GM19395 (cell line): ENCODE data around the gene DYSF.

ENCODE experiments used
- ATAC-seq: cut with Tn5 transposase; IDR thresholded peaks from one replicate; pipeline ENCODE4 v1.9.1; 2021; ENCODE audit warnings: mild to moderate bottlenecking, moderate library complexity; ENCODE audit not compliant: unreplicated experiment

Gene DYSF

GRCh38 chr2:71611247-71611646 is 157.9 kb downstream of the DYSF start:
- no peak for ATAC-seq

DNA sequence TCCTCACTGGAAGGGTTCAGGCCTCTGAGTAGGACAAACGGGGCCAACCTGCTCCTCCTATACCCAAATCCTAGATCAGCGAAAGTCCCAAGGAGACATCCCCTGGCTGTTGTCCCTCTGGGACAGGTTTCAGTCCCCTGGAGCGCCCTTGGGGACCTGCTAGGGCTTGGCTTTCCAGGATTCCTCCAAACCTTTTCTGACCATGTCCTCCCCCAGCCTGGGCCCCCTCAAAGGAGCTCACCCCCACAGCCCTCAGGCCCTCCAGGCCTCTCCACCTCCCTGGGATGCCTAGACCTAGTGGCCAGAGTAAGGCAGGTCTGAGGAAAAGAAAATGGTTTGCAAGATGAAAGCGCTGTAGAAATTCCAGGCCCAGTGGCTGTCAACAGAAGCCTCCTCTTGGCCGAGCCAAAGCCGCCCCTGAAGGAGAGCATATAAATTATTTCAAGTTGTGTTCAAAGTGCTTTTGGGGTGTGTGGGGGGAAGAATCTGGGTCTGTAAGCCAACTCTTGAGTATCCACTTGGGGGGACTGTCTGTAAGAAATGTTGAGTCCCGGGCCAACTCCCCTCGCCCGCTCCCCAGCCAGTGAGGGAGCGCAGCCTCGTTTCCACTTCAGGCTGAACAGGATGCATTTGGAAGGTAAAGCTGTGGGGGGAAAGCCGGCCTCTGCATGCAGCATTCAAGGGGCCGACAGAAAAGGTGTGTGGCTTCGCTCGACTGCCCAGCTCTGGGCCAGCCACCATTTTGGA is 158.6 kb downstream of the DYSF start:
- no peak for ATAC-seq

DNA sequence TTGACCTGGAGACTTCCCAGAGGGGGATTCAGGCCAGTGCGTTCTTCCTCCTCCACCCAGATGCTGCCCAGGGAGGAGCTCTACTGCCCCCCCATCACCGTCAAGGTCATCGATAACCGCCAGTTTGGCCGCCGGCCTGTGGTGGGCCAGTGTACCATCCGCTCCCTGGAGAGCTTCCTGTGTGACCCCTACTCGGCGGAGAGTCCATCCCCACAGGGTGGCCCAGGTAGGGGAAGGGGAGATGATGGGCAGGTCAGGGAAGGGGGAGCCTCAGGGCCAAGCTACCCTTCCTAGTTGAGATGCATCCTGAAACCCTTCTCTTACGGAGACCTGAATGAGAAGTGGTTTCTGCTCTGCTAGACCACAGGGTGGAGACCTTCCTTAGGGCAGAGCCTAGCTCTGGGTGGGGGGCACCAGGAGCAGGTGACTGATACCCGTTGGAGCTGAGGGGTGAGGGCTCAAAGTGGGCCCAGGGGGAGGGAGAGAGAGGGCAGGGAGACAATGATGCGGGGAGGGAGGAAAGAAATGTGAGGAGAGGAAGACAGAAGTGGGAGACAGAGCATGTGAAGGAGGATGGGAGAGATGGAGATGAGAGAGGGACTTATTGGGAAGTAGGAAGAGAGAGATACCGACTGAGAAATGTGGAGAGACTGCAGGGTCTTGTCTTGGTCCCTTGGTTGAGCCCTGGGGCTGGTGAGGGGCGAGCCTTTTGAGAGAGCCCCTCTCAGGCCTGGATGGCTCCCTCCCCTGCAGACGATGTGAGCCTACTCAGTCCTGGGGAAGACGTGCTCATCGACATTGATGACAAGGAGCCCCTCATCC is 159.4 kb downstream of the DYSF start:
- ATAC-seq: no peak

- ATAC-seq: no peak
These were observed 160.1 kb downstream of the DYSF start for GRCh38 chr2:71613403-71613952.

GRCh38 chr2:71613953-71614925 is 160.9 kb downstream of the DYSF start:
- no peak for ATAC-seq

DNA sequence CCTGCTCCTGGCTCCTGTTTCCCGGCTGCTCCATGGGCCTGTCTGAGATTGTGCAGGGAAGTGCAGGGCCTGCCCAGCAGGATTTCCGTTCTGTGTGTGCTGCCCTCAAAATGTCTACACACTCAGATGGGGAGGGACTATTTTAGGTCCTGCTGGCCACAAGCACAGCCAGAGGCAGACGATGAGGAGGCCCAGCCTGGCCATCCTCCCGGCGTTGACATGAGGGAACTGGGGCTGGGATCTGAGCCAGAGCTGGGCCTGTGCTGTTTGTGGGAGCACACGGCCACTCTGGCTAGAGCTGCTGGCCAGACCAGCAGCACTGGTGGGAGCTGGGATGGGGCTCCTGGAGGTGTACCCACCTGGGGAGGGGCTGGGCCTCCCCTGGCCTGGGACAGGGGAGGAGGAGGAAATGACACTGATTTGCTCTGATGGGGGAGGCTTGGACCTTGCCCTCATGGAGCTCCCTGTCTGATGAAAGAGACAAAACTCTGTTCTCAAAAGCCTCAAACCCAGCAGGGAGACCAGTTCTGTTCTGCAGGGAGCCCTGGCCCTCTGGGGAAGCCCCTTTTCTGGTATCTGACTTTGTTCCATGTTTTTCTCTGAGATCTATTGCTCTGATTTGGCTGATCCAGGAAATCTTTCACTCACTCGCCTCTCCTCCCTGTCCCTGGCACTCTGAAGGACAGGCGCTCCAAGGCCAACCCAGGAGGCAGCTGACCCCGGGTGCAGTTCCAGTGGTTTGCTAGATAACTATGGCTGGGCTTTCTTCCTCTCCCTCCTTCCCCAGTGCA is 161.8 kb downstream of the DYSF start:
- no peak for ATAC-seq

- ATAC-seq: no peak
These were observed 162.7 kb downstream of the DYSF start for GRCh38 chr2:71615767-71616730.

DNA sequence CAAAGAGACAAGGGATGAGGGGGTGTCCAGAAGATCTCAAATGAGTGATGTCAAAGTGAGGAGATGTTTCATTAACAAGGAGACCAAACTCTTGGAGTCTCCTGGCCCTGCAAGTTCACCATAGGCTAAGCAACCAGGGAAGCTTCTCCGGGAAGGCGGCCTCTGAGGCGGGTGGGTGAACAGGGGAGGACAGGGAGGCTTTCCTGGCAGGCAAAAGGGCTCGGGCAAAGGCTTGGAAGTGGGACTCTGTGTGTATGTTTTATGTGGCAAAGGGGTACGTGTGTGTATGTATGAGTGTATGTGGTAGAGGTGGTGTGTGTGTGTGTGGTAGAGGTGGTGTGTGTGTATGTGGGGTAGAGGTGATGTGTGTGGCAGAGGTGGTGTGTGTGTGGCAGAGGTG is 163.9 kb downstream of the DYSF start:
- ATAC-seq: no peak

DNA sequence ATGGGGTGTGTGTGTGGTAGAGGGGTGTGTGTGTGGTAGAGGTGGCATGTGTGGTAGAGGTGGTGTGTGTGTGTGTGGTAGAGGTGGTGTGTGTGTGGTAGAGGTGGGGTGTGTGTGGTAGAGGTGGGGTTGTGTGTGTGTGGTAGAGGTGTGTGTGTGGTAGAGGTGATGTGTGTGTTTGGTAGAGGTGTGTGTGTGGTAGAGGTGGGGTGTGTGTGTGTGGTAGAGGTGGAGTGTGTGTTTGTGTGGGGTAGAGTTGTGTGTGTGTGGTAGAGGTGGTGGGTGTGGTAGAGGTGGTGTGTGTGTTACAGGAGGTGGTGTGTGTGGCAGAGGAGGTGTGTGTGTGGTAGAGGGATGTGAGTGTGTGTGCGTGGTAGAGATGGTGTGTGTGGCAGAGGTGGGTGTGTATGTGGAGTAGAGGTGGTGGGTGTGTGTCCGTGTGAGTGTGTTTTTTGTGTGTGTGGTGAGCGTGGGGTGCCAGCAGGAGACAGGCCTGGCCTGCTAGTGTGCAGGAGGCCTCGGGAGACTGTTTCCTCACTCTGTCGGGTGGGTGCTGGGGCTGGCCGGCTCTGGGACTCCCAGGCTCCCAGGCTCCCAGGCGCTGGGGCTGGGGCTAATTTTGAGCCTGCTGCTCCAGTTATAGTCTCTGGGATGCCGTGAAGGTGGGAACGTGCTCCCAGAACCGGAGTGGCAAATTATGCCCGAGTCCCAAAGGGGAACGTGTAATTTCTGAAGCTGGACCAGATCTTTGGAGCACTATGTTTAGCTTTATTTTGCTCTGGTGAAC is 165.2 kb downstream of the DYSF start:
- no peak for ATAC-seq

GRCh38 chr2:71619230-71619741 is 165.9 kb downstream of the DYSF start:
- ATAC-seq: no peak

DNA sequence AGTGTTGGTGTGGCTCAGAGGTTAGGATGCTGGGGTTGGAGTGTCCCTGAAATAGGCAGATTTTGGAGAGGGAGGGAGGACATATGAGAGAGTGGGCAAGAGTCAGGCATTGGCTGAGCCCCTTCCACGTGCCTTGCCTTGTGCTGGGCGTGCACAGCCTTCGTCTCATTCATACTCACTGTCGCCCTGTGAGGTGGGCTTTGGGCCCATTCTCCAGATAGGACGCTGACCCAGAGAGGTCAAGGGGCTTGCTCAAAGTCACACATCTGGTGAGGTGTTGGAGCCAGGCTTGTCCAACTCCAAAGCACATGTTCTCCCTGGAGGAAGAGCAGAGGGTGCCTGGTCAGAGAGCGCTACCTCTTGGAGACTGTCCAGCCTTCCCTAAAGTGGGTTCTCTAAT is 166.8 kb downstream of the DYSF start:
- ATAC-seq: no peak

DNA sequence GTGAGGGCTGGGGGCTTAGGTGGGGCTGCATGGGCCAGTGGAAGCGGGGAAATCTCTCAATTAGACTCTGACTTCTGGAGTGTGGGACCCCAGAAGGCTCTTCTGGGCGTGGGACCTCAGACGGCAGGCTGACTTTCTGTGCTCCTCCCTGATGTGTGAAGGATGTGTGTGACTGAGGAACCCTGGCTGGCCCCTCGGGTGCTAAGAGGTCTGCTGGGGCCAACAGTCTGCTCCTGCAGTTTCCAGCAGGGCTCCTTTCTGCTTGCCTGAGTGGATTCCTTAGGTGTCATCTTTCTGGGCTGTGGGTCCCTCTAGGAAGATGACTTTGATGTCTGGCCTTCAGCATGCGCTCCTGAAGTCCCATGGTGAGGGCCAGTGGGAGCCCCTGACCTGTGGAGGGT is 167.5 kb downstream of the DYSF start:
- no peak for ATAC-seq

- no peak for ATAC-seq
These were observed 175.9 kb downstream of the DYSF start for GRCh38 chr2:71629273-71629672.

- no peak for ATAC-seq
These were observed 176.6 kb downstream of the DYSF start for GRCh38 chr2:71629771-71630453.

GRCh38 chr2:71630454-71631328 is 177.3 kb downstream of the DYSF start:
- peak; percentile 47 for ATAC-seq

DNA sequence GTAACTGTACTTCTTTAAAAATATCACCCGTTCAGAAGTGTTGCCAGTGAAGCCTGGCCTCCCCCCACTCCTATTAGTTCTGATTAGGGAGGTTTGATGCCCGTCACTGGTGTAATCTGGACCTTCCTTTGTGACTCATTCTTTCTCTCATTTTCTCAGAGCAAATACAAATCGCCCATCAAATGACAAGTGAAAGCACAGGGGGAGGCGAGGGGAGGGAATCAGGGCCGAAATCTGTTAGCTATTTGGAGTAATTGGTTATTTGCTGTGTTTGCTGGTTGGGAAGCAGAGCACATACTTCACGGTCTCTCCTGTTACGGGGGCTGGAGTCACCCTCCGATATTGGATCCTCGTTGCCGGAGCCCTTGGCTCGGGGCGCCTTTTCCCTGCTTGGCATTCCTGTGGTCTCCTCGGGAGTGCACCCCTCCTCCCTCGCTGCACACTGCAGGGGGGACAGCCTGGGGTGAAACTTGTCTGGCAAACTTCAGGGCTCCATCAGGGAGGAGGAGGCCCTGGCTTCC is 178.1 kb downstream of the DYSF start:
- no peak for ATAC-seq
